Measurements from ENCODE around the gene FHIT. TPM values are rescaled to one million over a fixed set of nuclear protein-coding genes. Genes with fewer than 3 reads are reported as not detected.
"Not testable (repeated sequence)": the region's sequence is repeated elsewhere in the genome, so short reads cannot be mapped to it uniquely, and the experiment has no call there.

The FHIT gene
- total and polyA plus RNA-seq, 2 of the 4 experiments (the other 2 are of a cell fraction), result 0.07 TPM; not detected in 1

GRCh38 chr3:61190205-61190604, 61.0 kb downstream of the FHIT start:
- H3K36me3 ChIP-seq (ENCODE audit: control insufficient read depth, insufficient read depth, low read length); CTCF ChIA-PET; DNase-seq; H3K9me1 ChIP-seq (ENCODE audit: insufficient read depth, low read length); H3K9ac ChIP-seq (ENCODE audit: low read depth, low read length); H3K27ac ChIP-seq (ENCODE audit: insufficient read depth, low read length); H3K4me3 ChIP-seq (ENCODE audit: insufficient read depth, low read depth, low read length); H2BK15ac ChIP-seq (ENCODE audit: low read depth, low read length); H3K18ac ChIP-seq (ENCODE audit: low read depth, low read length); H4K8ac ChIP-seq (ENCODE audit: low read depth in 2 of 2, low read length in 2 of 2); H4K20me1 ChIP-seq (ENCODE audit: insufficient read depth, low read length); H3K4ac ChIP-seq (ENCODE audit: low read depth, low read length); H2AFZ ChIP-seq (replicated peaks; ENCODE audit: low read length, poor library complexity); H4K5ac ChIP-seq (ENCODE audit: low read depth, low read length); in situ Hi-C loops (cut with MboI; ENCODE audit: low sequenced_read_pairs); H3K27me3 ChIP-seq (ENCODE audit: control insufficient read depth, insufficient read depth, low read length); H3K56ac ChIP-seq (ENCODE audit: extremely low read depth, insufficient read depth, low read length); H2BK20ac ChIP-seq (ENCODE audit: low read depth, low read length); H3K23ac ChIP-seq (ENCODE audit: low read depth, low read length); H3K79me1 ChIP-seq (ENCODE audit: low read depth in 1 of 2, low read length in 2 of 2); POLR2A ChIA-PET (ENCODE audit: unreplicated experiment); H3K4me1 ChIP-seq (ENCODE audit: control insufficient read depth, insufficient read depth, low read length); H2BK5ac ChIP-seq (ENCODE audit: low read depth, low read length, poor library complexity, severe bottlenecking); ATAC-seq (ENCODE audit: low read depth); H3K9me3 ChIP-seq (ENCODE audit: control insufficient read depth, insufficient read depth, low read length); H2AK9ac ChIP-seq (replicated peaks; ENCODE audit: low read depth, low read length, poor library complexity); dilution Hi-C loops (cut with HindIII; ENCODE audit: low sequenced_read_pairs, unreplicated experiment); H2AK5ac ChIP-seq (ENCODE audit: low read depth, low read length); H2BK120ac ChIP-seq (ENCODE audit: low read depth, low read length); intact Hi-C loops (cut with micrococcal nuclease); BruUV-seq (replicated peaks); H3K14ac ChIP-seq (replicated peaks; ENCODE audit: low read depth, low read length); H3K4me2 ChIP-seq (ENCODE audit: low read depth, low read length); H4K91ac ChIP-seq (ENCODE audit: insufficient read depth, low read depth, low read length): not testable (repeated sequence)
- WGBS, 2 experiments (ENCODE audit: extremely low coverage in 2 of 2, insufficient read length in 1 of 2), result no CpG with 5 or more reads among the region's 1 CpG
